Neural cell (in vitro differentiated cells): ENCODE data around the gene CDK12. TPM values are rescaled to one million over a fixed set of nuclear protein-coding genes. Genes with fewer than 3 reads are reported as not detected.
"Not testable (repeated sequence)": the region's sequence is repeated elsewhere in the genome, so short reads cannot be mapped to it uniquely, and the experiment has no call there.

Experiments used
- H2AFZ ChIP-seq: fragments of 200-600, 300-800 bp; sonication (generic), shearing (Covaris generic); 2 replicates; pipeline ENCODE4 v1.6.0; 2014; ENCODE audit warnings: low read depth, mild to moderate bottlenecking, antibody characterized with exemption, low read length, moderate library complexity
- H3F3A ChIP-seq: fragments of 200-600 bp; shearing (Covaris generic); 2 replicates; pipeline ENCODE4 v1.6.1; 2016; ENCODE audit warnings: mild to moderate bottlenecking, moderate library complexity, mixed read lengths, antibody characterized with exemption, low read length; ENCODE audit not compliant: insufficient read depth, poor library complexity, severe bottlenecking
- H3K27ac ChIP-seq: fragments of 200-600, 300-800 bp; sonication (generic), shearing (Covaris generic); 2 replicates; pipeline ENCODE4 v1.5.1; 2014; ENCODE audit warnings: mild to moderate bottlenecking, low read length, moderate library complexity
- H3K27me3 ChIP-seq: fragments of 300-800, 200-600 bp; sonication (generic), shearing (Covaris generic); 2 replicates; pipeline ENCODE4 v1.6.0; 2014; ENCODE audit warnings: mild to moderate bottlenecking, low read depth, low read length, moderate library complexity; ENCODE audit not compliant: insufficient read depth
- H3K36me3 ChIP-seq: fragments of 300-800, 200-600 bp; sonication (generic), shearing (Covaris generic); 2 replicates; pipeline ENCODE4 v1.5.1; 2014; ENCODE audit warnings: mild to moderate bottlenecking, antibody characterized with exemption, low read length, moderate library complexity; ENCODE audit not compliant: insufficient read depth
- H3K4me2 ChIP-seq: fragments of 300-800, 200-600 bp; sonication (generic), shearing (Covaris generic); 2 replicates; pipeline ENCODE4 v1.6.0; 2014; ENCODE audit warnings: mild to moderate bottlenecking, low read length
- H3K4me3 ChIP-seq: fragments of 300-800, 200-600 bp; sonication (generic), shearing (Covaris generic); 2 replicates; pipeline ENCODE4 v1.5.1; 2014; ENCODE audit warnings: mild to moderate bottlenecking, low read length, moderate library complexity
- H3K79me2 ChIP-seq: fragments of 200-600 bp; shearing (Covaris generic); replicated peaks from 2 replicates; pipeline ENCODE4 v1.6.0; 2014; ENCODE audit warnings: mild to moderate bottlenecking, low read length, moderate library complexity; ENCODE audit not compliant: insufficient read depth
- H3K9ac ChIP-seq: fragments of 300-800, 200-600 bp; sonication (generic), shearing (Covaris generic); 2 replicates; pipeline ENCODE4 v1.6.1; 2016; ENCODE audit warnings: mild to moderate bottlenecking, low read length, mixed read lengths
- H3K9me2 ChIP-seq: fragments of 200-600 bp; shearing (Covaris generic); 2 replicates; pipeline ENCODE4 v1.6.1; 2016; ENCODE audit warnings: mild to moderate bottlenecking, low read length, mixed read lengths; ENCODE audit not compliant: insufficient read depth
- H3K9me3 ChIP-seq: fragments of 200-600, 300-800 bp; sonication (generic), shearing (Covaris generic); 2 replicates; pipeline ENCODE4 v1.6.1; 2016; ENCODE audit warnings: mild to moderate bottlenecking, mixed run types, low read length, moderate library complexity, mixed read lengths
- H4K20me1 ChIP-seq: fragments of 200-600 bp; shearing (Covaris generic); 2 replicates; pipeline ENCODE4 v1.6.1; 2016; ENCODE audit warnings: mild to moderate bottlenecking, mixed run types; ENCODE audit not compliant: insufficient read depth
- EP300 ChIP-seq: fragments of 450-650 bp; conservative IDR thresholded peaks from 2 replicates; pipeline ENCODE4 v1.6.1; 2014; ENCODE audit warnings: antibody characterized with exemption, mild to moderate bottlenecking, moderate library complexity; ENCODE audit not compliant: poor library complexity, severe bottlenecking
- EZH2 ChIP-seq: fragments of 200-600, 300-800 bp; shearing (Covaris generic), sonication (generic); IDR thresholded peaks from 2 replicates; pipeline ENCODE4 v1.6.1; 2014; ENCODE audit warnings: antibody characterized with exemption, low read length, borderline replicate concordance, mild to moderate bottlenecking; ENCODE audit not compliant: insufficient read depth, poor library complexity, severe bottlenecking
- MXI1 ChIP-seq: fragments of 450-650 bp; conservative IDR thresholded peaks from 2 replicates; pipeline ENCODE4 v1.6.1; 2014; ENCODE audit warnings: antibody characterized with exemption, mild to moderate bottlenecking; ENCODE audit not compliant: poor library complexity, severe bottlenecking
- POLR2AphosphoS5 ChIP-seq: IDR thresholded peaks from 2 replicates; pipeline ENCODE4 v1.6.1; 2012
- RAD21 ChIP-seq: fragments of 450-650 bp; conservative IDR thresholded peaks from 2 replicates; pipeline ENCODE4 v1.6.1; 2014; ENCODE audit warnings: antibody characterized with exemption, mild to moderate bottlenecking, moderate library complexity
- SMC3 ChIP-seq: fragments of 450-650 bp; conservative IDR thresholded peaks from 2 replicates; pipeline ENCODE4 v1.6.1; 2014; ENCODE audit warnings: antibody characterized with exemption, mild to moderate bottlenecking, moderate library complexity; ENCODE audit not compliant: poor library complexity
- TAF1 ChIP-seq: IDR thresholded peaks from 2 replicates; pipeline ENCODE4 v1.6.1; 2012; ENCODE audit warnings: low read depth
- polyA plus RNA-seq: library from polyadenylated mRNA; depleted of rRNA; stranded (reverse); fragments of >200 nt; gene quantifications from 2 replicates; pipeline ENCODE4 v1.2.3, GENCODE V29; 2014
- TF ChIP-seq, protein P1 (sequence below): fragments of 450-650 bp; IDR thresholded peaks from 2 replicates; pipeline ENCODE4 v1.5.1; 2014; ENCODE audit warnings: antibody characterized with exemption, mild to moderate bottlenecking, moderate library complexity; ENCODE audit not compliant: poor library complexity, severe bottlenecking
- TF ChIP-seq, protein P2 (sequence below): IDR thresholded peaks from 2 replicates; pipeline ENCODE4 v1.6.1; 2012; ENCODE audit warnings: borderline replicate concordance

The CDK12 gene
- polyA plus RNA-seq, 1 donor from 2014 or later, result 10.4 TPM

DNA sequence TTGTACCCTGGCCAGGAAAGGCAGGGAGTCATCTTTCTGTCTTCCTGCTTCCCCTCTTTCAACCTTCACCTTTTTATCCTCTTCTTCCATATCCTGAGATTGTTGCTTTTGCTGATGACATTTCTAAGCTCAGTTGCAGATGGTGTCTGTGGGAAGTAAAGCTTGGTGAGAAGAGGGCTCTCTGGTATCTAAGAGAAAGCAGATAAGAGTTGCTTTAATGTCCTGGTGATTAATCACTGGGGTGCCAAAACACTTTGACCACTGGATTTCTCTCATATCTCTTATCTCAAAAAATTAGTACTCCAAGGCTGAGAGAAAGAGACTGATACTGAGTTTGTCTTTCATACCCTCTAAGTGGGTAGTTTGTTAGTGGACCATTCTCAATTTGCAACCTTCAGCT, 75.2 kb downstream of the CDK12 start:
- Histone ChIP-seq H3K9ac (no peak overlapping the region), H4K20me1 (no peaks in the 10 kb centered on the region), H3F3A (no peaks in the 10 kb centered on the region), H3K4me3 (no peak overlapping the region), H2AFZ (no peak overlapping the region), H3K79me2 (no peaks in the 10 kb centered on the region), H3K4me2 (no peak overlapping the region), H3K36me3 (no peaks in the 10 kb centered on the region), H3K27me3 (no peaks in the 10 kb centered on the region), H3K9me3 (no peaks in the 10 kb centered on the region), H3K27ac (no peak overlapping the region), H3K9me2 (no peaks in the 10 kb centered on the region)
- TF ChIP-seq EZH2, result no peak
- TF ChIP-seq POLR2AphosphoS5, result no peak
- TF ChIP-seq, protein P1, sequence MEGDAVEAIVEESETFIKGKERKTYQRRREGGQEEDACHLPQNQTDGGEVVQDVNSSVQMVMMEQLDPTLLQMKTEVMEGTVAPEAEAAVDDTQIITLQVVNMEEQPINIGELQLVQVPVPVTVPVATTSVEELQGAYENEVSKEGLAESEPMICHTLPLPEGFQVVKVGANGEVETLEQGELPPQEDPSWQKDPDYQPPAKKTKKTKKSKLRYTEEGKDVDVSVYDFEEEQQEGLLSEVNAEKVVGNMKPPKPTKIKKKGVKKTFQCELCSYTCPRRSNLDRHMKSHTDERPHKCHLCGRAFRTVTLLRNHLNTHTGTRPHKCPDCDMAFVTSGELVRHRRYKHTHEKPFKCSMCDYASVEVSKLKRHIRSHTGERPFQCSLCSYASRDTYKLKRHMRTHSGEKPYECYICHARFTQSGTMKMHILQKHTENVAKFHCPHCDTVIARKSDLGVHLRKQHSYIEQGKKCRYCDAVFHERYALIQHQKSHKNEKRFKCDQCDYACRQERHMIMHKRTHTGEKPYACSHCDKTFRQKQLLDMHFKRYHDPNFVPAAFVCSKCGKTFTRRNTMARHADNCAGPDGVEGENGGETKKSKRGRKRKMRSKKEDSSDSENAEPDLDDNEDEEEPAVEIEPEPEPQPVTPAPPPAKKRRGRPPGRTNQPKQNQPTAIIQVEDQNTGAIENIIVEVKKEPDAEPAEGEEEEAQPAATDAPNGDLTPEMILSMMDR, result no peak
- TF ChIP-seq, protein P2, sequence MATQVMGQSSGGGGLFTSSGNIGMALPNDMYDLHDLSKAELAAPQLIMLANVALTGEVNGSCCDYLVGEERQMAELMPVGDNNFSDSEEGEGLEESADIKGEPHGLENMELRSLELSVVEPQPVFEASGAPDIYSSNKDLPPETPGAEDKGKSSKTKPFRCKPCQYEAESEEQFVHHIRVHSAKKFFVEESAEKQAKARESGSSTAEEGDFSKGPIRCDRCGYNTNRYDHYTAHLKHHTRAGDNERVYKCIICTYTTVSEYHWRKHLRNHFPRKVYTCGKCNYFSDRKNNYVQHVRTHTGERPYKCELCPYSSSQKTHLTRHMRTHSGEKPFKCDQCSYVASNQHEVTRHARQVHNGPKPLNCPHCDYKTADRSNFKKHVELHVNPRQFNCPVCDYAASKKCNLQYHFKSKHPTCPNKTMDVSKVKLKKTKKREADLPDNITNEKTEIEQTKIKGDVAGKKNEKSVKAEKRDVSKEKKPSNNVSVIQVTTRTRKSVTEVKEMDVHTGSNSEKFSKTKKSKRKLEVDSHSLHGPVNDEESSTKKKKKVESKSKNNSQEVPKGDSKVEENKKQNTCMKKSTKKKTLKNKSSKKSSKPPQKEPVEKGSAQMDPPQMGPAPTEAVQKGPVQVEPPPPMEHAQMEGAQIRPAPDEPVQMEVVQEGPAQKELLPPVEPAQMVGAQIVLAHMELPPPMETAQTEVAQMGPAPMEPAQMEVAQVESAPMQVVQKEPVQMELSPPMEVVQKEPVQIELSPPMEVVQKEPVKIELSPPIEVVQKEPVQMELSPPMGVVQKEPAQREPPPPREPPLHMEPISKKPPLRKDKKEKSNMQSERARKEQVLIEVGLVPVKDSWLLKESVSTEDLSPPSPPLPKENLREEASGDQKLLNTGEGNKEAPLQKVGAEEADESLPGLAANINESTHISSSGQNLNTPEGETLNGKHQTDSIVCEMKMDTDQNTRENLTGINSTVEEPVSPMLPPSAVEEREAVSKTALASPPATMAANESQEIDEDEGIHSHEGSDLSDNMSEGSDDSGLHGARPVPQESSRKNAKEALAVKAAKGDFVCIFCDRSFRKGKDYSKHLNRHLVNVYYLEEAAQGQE, result no peak
- TF ChIP-seq RAD21, result no peak
- TF ChIP-seq SMC3, result no peak
- no peak for TF ChIP-seq MXI1
- TF ChIP-seq TAF1, result no peak
- TF ChIP-seq EP300, result no peak

DNA sequence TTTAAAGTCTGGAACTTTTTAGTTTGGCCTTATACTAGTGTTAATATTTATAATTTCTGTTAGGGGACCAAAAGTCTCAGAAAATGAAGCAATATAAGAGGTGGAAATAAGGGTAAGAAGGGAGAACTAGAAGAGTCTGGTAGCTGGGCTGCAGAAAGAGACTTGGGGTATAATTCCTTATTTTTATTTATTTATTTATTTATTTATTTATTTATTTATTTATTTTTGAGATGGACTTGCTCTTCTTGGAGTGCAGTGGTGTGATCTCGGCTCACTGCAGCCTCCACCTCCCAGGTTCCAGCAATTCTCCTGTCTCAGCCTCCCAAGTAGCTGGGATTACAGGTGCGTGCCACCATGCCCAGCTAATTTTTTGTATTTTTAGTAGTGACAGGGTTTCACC, 76.1 kb downstream of the CDK12 start:
- not testable (repeated sequence) for H2AFZ ChIP-seq, H3K27ac ChIP-seq, H3K36me3 ChIP-seq, H3K4me2 ChIP-seq, H3F3A ChIP-seq, H3K79me2 ChIP-seq, H3K9ac ChIP-seq, H3K9me2 ChIP-seq, H4K20me1 ChIP-seq, H3K9me3 ChIP-seq, H3K4me3 ChIP-seq, H3K27me3 ChIP-seq

DNA sequence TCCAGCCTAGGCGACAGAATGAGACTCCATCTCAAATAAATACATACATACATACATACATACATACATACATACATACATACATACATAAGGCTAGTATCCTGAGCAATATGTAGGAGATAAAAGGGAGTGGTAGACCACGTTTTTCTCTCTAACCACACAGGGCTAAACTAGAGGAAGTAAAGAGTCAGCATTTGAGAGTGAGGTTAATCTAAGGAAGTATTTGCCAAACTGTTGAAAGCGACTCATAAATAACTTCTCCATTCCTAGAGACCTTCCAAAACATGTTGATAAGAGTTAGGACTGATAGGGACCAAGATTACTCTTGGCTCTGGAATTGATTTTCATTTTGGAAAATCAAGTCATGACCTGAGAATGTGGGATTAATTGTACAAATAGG, 77.6 kb downstream of the CDK12 start:
- Histone ChIP-seq H3K27me3 (no peaks in the 10 kb centered on the region), H3F3A (no peaks in the 10 kb centered on the region), H3K79me2 (no peaks in the 10 kb centered on the region), H4K20me1 (no peaks in the 10 kb centered on the region), H3K9ac (no peak overlapping the region), H3K36me3 (no peaks in the 10 kb centered on the region), H3K9me3 (no peaks in the 10 kb centered on the region), H3K4me2 (no peak overlapping the region), H3K27ac (no peak overlapping the region), H3K4me3 (no peak overlapping the region), H3K9me2 (no peaks in the 10 kb centered on the region), H2AFZ (no peak overlapping the region)
- no peak for TF ChIP-seq SMC3
- no peak for TF ChIP-seq MXI1
- TF ChIP-seq TAF1, result no peak
- no peak for TF ChIP-seq POLR2AphosphoS5
- no peak for TF ChIP-seq RAD21
- TF ChIP-seq, protein P2, result no peak
- TF ChIP-seq, protein P1, result no peak
- no peak for TF ChIP-seq EZH2
- TF ChIP-seq EP300, result no peak
